CD4-positive, alpha-beta T cell treated with Interleukin-4 for 4 hours (primary cell): ENCODE measurements around the gene CCNI2.
"Not testable (repeated sequence)": the region's sequence is repeated elsewhere in the genome, so short reads cannot be mapped to it uniquely, and the experiment has no call there.

Source experiments
- DNase-seq: peaks from one replicate; pipeline ENCODE4 v3.0.0-alpha.2; 2020

CCNI2 gene

GRCh38 chr5:132785365-132785764 is 38.1 kb downstream of the CCNI2 start:
- no peak for DNase-seq

- no peak for DNase-seq
These were observed 38.6 kb downstream of the CCNI2 start for GRCh38 chr5:132785864-132786263.

- no peak for DNase-seq
These were observed 39.9 kb downstream of the CCNI2 start for GRCh38 chr5:132787076-132787475.

GRCh38 chr5:132788508-132788907 is 41.3 kb downstream of the CCNI2 start:
- no peak for DNase-seq

GRCh38 chr5:132788990-132789886 is 42.0 kb downstream of the CCNI2 start:
- no peak for DNase-seq

GRCh38 chr5:132790201-132790865 is 43.1 kb downstream of the CCNI2 start:
- no peak for DNase-seq

GRCh38 chr5:132791026-132791425 is 43.8 kb downstream of the CCNI2 start:
- DNase-seq: no peak

- DNase-seq: no peak
These were observed 50.4 kb downstream of the CCNI2 start for GRCh38 chr5:132797651-132798050.

GRCh38 chr5:132799392-132799791 is 52.2 kb downstream of the CCNI2 start:
- no peak for DNase-seq

- no peak for DNase-seq
These were observed 53.3 kb downstream of the CCNI2 start for GRCh38 chr5:132800545-132800944.

- DNase-seq: no peak
These were observed 54.9 kb downstream of the CCNI2 start for GRCh38 chr5:132802044-132802684.

- DNase-seq: not testable (repeated sequence)
These were observed 55.5 kb downstream of the CCNI2 start for GRCh38 chr5:132802685-132803066.
